HG03460 (cell line): ENCODE measurements around the gene PARP3.
A peak's percentile ranks its signal among the peaks of the same experiment; 100 is the strongest.
"Not testable (repeated sequence)": the region's sequence is repeated elsewhere in the genome, so short reads cannot be mapped to it uniquely, and the experiment has no call there.

Experiments used
- ATAC-seq: cut with Tn5 transposase; IDR thresholded peaks from one replicate; pipeline ENCODE4 v1.9.1; 2021; ENCODE audit not compliant: unreplicated experiment

Gene PARP3

GRCh38 chr3:51983578-51984268 lies 41.6 kb downstream of the PARP3 start:
- ATAC-seq = no peak

GRCh38 chr3:51984269-51984647 lies 42.1 kb downstream of the PARP3 start:
- no peak for ATAC-seq

GRCh38 chr3:51985063-51985462 lies 42.9 kb downstream of the PARP3 start:
- ATAC-seq = no peak

- no peak for ATAC-seq
Observed at GRCh38 chr3:51986010-51986947, 44.1 kb downstream of the PARP3 start.

GRCh38 chr3:51987568-51987967 lies 45.4 kb downstream of the PARP3 start:
- no peak for ATAC-seq

- ATAC-seq = no peak
Observed at GRCh38 chr3:51988286-51989146, 46.4 kb downstream of the PARP3 start.

GRCh38 chr3:51990501-51990971 lies 48.4 kb downstream of the PARP3 start:
- not testable (repeated sequence) for ATAC-seq

GRCh38 chr3:51992017-51992682 lies 50.0 kb downstream of the PARP3 start:
- ATAC-seq = no peak

GRCh38 chr3:51993657-51994056 lies 51.5 kb downstream of the PARP3 start:
- not testable (repeated sequence) for ATAC-seq

- ATAC-seq = no peak
Observed at GRCh38 chr3:51994530-51994929, 52.4 kb downstream of the PARP3 start.

- ATAC-seq = peak; percentile 78
Observed at GRCh38 chr3:51995346-51996163, 53.4 kb downstream of the PARP3 start, which contains the start of gene RPL29. RPL29 (minus strand) TSS chr3:51995895; CDS start chr3:51995461, 434 bp downstream.

GRCh38 chr3:51997172-51997571 lies 55.0 kb downstream of the PARP3 start:
- ATAC-seq = no peak

GRCh38 chr3:51997935-51998596 lies 55.9 kb downstream of the PARP3 start:
- ATAC-seq = no peak
